Spleen (tissue), 7 donors: Measurements from ENCODE around the gene SOX13.

Experiments
- CTCF ChIP-seq, 11 experiments: fragments of 200-600 bp in 7 of 11; fragments of 450-650 bp in 4 of 11; sonication (generic) in 4 of 11; IDR thresholded peaks in 8 of 11; conservative IDR thresholded peaks in 3 of 11; 1 replicate in 7 of 11; 2 replicates in 4 of 11; pipeline versions ENCODE4 v1.4.0 to v1.8.0; 2016 to 2021; ENCODE audit warnings: antibody characterized with exemption in 11 of 11, inconsistent platforms in 4 of 11, mild to moderate bottlenecking in 1 of 11
- POLR2AphosphoS5 ChIP-seq, 3 donors: sonication (generic); formaldehyde crosslinking; IDR thresholded peaks; one replicate each; pipeline ENCODE4 v1.5.1; 2017; ENCODE audit warnings: antibody characterized with exemption in 3 of 3
- donor health status: DM: no; HTN: no; CAD: no; lungs with moderate emphysema.
- donor health status: DM: no; HTN: no; CAD: no.
- donor health status: DM: no; HTN: no; CAD: no.

- TF ChIP-seq CTCF (IDR thresholded peaks at IDR 0.05 in 8 of 11, conservative IDR thresholded peaks at IDR 0.05 in 3 of 11), result no peak
- no peak for TF ChIP-seq POLR2AphosphoS5 (IDR thresholded peaks at IDR 0.05)
These were observed 76.2 kb downstream of the SOX13 start for GRCh38 chr1:204149107-204149506.
